Measurements from ENCODE around the gene ARMH3.

ARMH3 gene

DNA sequence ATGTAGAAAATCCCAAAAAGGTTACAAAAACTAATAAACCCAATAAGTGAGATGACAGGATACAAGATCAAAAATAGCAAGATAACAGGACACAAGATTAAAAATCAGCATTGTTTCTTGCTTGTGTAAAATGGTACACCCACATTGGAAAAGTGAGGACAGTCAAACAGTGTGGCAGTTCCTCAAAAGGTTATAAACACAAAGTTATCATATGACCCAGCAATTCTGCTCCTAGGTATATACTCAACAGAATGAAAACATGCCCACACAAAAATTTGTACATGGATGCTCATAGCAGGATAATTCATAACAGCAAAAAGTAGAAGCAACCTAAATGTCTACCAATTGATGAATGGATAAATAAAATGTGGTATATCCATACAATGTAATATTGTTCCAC, 105.8 kb downstream of the ARMH3 start:
- Histone ChIP-seq H3K9me3 (no peaks in the 10 kb centered on the region), H3K4me1 (no peaks in the 10 kb centered on the region), H3K4me3 (ENCODE audit: low read depth, low read length) (no peak overlapping the region), H3K36me3 (no peaks in the 10 kb centered on the region), H3K27me3 (no peaks in the 10 kb centered on the region)
- TF ChIP-seq CTCF (IDR thresholded peaks at IDR 0.05; ENCODE audit: low read depth, low read length): no peak
- no peak for DNase-seq

DNA sequence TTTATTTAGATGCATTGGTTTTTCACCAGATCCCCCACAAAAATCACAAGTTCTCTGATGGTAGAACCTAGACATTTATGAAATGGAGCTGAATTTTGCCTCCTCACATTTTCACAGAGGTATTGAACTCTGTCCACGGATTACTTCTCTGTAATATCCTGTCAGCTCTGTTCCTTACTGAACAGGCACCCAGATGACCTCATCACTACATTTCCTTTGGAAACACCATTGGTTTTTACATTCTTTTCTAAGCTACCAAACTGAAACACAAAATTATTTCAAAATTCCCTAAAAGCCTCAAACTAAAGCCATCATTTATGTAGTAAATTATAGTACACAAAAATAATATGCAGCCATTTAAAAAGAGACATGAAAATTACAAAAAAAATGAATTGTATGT, 114.1 kb downstream of the ARMH3 start:
- Histone ChIP-seq H3K4me1 (no peaks in the 10 kb centered on the region), H3K4me3 (ENCODE audit: low read depth, low read length) (no peak overlapping the region), H3K36me3 (no peaks in the 10 kb centered on the region), H3K27me3 (no peaks in the 10 kb centered on the region), H3K9me3 (no peaks in the 10 kb centered on the region; the same call in 1 of the 2 replicates)
- TF ChIP-seq CTCF (IDR thresholded peaks at IDR 0.05; ENCODE audit: low read depth, low read length): no peak
- no peak for DNase-seq

DNA sequence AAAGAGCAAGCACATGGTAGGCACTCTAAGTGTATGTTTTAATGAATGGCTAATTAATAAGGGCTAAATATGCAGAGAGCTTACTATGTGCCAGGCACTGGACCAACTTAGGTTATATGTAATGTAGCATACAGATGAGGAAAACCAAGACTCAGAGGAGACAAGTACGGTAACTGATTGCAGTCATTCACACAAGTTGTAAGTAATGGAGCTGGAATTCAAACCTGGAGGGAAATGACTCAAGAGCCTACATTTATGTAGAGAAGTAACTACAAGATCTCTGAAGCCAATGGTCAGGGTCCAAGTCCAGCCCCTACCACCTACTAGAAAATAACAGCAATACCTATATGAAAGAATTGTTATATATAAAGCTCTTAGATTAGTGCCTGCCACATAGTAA, 115.1 kb downstream of the ARMH3 start:
- Histone ChIP-seq H3K27me3 (no peaks in the 10 kb centered on the region), H3K4me1 (no peaks in the 10 kb centered on the region), H3K4me3 (ENCODE audit: low read depth, low read length) (no peak overlapping the region), H3K36me3 (no peaks in the 10 kb centered on the region), H3K9me3 (no peaks in the 10 kb centered on the region; the same call in 1 of the 2 replicates)
- no peak for DNase-seq
- no peak for TF ChIP-seq CTCF (IDR thresholded peaks at IDR 0.05; ENCODE audit: low read depth, low read length)

- H3K27me3 ChIP-seq: no peaks in the 10 kb centered on the region
- no peak overlapping the region for H3K4me3 ChIP-seq (ENCODE audit: low read depth, low read length)
- no peak for DNase-seq
- H3K36me3 ChIP-seq: no peaks in the 10 kb centered on the region
- H3K9me3 ChIP-seq: no peaks in the 10 kb centered on the region; the same call in 1 of the 2 replicates
- no peak for TF ChIP-seq CTCF (IDR thresholded peaks at IDR 0.05; ENCODE audit: low read depth, low read length)
- no peaks in the 10 kb centered on the region for H3K4me1 ChIP-seq
Measured at GRCh38 chr10:101939729-101940128, 116.2 kb downstream of the ARMH3 start.

DNA sequence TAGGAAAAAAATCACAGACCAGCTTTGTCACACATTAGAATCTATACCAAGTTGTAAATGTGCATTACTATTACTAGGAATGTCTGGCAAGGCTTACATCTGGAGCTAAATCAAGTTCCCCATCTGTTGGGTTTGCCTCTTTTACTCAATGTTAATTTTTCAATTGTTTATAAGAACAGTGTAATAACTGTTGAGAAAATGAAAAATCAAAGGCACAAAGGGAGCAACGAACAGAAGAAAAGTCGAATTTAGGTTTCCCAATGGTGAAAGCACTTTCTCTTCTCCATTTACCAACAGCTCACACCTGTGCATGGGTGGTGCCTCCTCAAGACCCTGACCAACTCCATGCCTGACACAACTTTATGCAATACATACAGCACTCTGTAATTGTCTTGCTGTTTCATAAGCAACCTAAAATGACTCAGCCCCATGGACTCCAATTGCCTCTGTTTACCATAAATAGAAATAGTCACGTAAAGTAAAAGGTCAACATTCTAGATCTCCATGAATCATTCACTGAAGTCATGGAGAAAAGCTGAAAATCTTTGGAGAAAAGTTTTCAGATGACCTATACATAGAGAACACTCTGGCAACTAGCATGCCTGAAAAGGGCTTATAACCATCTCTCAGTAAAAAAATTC, 116.8 kb downstream of the ARMH3 start:
- no peak for TF ChIP-seq CTCF (IDR thresholded peaks at IDR 0.05; ENCODE audit: low read depth, low read length)
- Histone ChIP-seq H3K4me1 (no peaks in the 10 kb centered on the region), H3K9me3 (no peaks in the 10 kb centered on the region; the same call in 1 of the 2 replicates), H3K36me3 (no peaks in the 10 kb centered on the region), H3K27me3 (no peaks in the 10 kb centered on the region), H3K4me3 (ENCODE audit: low read depth, low read length) (no peak overlapping the region)
- no peak for DNase-seq

DNA sequence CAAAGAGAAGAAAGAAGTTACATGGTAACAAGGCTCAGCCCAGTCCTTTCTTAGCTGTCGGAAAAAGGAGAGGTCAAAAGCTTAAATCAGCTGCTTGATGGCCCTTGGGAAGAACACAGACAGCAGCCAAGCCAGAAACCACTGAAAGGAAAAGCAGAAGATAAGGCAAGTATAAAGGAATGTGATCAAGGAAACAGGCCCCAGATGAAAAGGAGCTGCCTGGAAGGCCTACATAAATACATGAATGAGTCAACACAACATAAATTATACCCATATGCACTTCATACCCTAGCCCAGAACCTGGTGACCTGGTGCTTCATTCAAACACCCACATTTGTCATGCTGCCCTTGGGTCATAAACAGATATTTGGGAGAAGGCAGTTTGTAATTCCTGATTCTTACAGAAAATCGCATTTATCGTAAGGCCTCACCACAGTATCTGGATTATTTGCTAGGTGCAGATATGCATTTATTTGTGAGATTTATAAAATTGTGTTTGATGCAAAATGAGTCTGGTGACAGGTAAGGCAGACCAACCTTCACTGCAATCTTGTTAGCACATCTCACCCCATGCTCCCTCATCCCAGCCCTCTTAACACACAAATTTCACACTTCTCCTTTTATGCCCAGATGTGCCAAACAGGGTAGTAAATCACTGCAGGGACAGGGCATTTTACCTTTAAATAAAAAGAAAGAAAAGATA, 117.5 kb downstream of the ARMH3 start:
- H3K27me3 ChIP-seq: no peaks in the 10 kb centered on the region

More for the DNA sequence above, 117.5 kb downstream of the ARMH3 start:
- H3K36me3 ChIP-seq: no peaks in the 10 kb centered on the region
- DNase-seq: no peak
- H3K4me1 ChIP-seq: no peaks in the 10 kb centered on the region
- H3K4me3 ChIP-seq (ENCODE audit: low read depth, low read length): no peak overlapping the region
- TF ChIP-seq CTCF (IDR thresholded peaks at IDR 0.05; ENCODE audit: low read depth, low read length): no peak
- no peaks in the 10 kb centered on the region; the same call in 1 of the 2 replicates for H3K9me3 ChIP-seq
